ENCODE data around the gene RALGPS2.

RALGPS2 gene

DNA sequence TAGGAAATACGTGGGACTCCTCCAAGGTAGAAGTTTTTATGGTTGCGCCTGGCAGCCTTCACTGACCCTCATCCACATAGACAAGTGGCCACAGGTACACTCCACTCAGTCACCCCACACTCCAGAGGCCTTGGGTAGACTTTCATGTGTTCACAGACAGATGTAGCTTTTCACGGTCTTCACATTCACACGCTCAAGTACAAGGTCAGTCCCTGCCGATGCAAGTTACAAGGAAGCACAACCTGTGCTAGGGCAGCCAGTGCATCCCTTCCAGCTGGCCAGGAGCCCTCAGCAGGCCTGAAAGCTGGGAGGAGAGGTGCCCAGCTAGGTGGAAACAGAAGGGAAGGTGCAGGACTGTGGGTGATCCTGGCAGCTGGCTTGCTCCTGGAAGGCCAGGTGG is 245.1 kb downstream of the RALGPS2 start:
- no peak for DNase-seq
